Left ventricle myocardium inferior (tissue), 1 donor: ENCODE data around the gene PCBP1. TPM values are rescaled to one million over a fixed set of nuclear protein-coding genes. Genes with fewer than 3 reads are reported as not detected.

Source experiments
- total RNA-seq: library from RNA; stranded (reverse); fragmentation: NEBNext Ultra II Directional; extraction: Animal tissue kit (Norgen Biotek cat#: 25700); gene quantifications from one replicate; pipeline ENCODE4 v1.2.1, GENCODE V29; 2021
- donor health status: DM: no; HTN: yes; CAD: no; lungs with severe emphysema.

Gene PCBP1
- total RNA-seq, 1 donor from 2014 or later = 205 TPM

Other genes with a start within 250 kb of the PCBP1 start
- 56.0 TPM for gene SNRNP27, start 193.5 kb upstream of the PCBP1 start, total RNA-seq
- gene MXD1, start 172.4 kb upstream of the PCBP1 start, total RNA-seq = 3.5 TPM
- gene ASPRV1, start 125.8 kb upstream of the PCBP1 start, total RNA-seq = 0.63 TPM
- 14.6 TPM for gene C2orf42, start 103.5 kb downstream of the PCBP1 start, total RNA-seq
- 45.1 TPM for gene TIA1, start 161.2 kb downstream of the PCBP1 start, total RNA-seq
- 84.6 TPM for gene PCYOX1, start 170.7 kb downstream of the PCBP1 start, total RNA-seq
- 138 TPM for gene SNRPG, start 206.3 kb downstream of the PCBP1 start, total RNA-seq
- gene FAM136A, start 214.6 kb downstream of the PCBP1 start, total RNA-seq = 26.0 TPM